NCI-H82 (cell line): ENCODE measurements around the gene GYPC.
"Not testable (repeated sequence)": the region's sequence is repeated elsewhere in the genome, so short reads cannot be mapped to it uniquely, and the experiment has no call there.

Experiments
- DNase-seq: peaks from one replicate; lab custom pipeline; 2025; lab: John Stamatoyannopoulos, UW

The GYPC gene

DNA sequence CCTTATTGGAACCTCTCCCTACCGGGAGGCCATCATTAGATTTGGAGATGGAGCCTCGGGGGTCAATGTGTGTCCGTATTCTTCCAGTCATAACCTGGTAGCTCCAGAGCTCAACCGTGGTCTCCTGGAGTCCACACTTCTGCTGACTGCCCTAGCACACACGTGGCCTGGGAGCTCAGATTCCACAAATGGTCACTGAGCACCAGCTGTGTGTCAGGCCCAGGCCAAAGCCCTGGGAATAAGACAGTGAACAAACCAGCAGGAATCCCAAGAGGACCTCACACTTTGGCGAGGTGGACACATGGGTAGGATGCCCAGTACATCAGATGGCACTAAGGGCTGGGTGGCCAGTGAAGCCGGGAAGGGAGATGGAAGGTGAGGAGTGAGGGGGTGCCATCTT, 15.5 kb downstream of the GYPC start:
- DNase-seq: no peak

DNA sequence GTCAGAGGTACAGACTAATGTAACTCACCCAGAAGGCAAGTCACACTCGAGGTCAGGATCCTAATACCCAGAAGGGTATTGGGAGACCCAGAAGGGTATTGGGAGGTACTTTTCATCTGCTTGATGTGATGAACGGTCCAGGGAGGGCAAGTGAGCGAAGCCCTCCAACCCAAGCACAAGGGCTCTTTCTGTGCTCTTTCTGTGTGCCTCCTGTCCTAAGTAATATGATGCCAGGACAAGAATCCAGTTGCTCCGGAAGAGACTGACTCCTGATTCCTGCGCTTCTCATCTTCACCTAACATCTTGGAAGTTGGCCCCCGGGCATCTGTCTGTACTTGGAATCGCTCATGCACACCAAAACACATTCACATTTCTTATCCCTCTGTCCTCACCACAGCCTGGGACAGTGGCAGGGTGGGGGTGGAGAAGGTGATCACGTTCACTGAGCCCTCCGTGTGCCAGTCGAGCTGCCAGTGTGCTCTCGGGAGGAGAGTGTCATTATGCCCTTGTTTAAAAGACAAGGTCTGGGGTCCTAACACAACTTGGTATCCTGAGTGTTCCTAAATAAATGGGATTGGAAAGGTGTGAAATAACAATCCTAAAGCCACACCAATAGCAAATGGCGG, 17.1 kb downstream of the GYPC start:
- no peak for DNase-seq

DNA sequence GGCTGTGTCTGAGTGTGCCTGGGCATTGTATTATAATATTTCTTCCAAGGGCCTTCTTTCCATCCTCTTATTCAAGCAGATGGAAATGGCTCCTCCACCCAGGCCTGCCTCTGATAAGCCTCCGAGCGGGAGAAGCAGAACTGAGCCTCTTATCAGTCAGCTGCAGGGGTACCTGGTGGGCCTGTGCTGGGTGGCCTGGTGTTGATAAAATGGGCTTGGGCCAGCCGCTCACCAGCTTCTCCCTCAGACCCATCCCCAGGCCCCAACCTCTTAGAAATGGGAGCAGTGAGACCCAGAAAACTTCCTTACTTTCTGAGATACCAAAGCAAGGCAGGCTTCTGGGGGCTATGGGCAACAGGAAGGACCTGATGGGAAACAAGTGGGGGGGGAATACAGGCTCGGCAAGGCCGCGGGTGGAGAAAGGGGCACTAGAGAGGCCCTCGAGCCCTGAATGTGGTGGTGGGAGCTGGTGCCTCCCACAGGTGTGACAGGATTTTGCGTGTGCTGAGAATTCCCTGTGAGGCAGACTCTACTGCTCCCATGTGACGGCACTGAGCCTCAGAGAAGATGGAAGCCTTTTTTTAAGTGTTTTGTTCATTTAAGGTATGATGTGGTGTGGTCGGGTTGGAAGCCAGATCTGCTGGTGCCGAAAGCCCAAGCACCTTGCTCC, 18.3 kb downstream of the GYPC start:
- DNase-seq: no peak

DNA sequence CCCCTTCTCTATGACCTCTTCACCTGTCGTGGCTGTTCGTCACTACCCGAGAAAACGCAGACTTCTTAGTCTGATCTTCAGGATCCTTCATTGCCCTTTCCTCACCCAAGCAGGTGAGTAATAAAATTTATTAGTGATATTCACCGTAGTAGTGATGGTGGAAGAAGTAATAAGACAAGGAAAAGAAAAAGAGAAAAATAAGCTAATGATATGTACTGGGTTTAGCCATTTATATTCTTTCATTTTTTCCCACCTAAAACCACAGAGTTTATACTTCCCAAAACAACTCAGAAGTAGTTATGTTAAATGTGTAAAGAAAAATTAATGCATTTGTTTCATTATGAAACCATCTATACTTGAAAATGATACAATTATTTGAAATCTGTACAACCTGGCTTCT, 19.7 kb downstream of the GYPC start:
- no peak for DNase-seq

DNA sequence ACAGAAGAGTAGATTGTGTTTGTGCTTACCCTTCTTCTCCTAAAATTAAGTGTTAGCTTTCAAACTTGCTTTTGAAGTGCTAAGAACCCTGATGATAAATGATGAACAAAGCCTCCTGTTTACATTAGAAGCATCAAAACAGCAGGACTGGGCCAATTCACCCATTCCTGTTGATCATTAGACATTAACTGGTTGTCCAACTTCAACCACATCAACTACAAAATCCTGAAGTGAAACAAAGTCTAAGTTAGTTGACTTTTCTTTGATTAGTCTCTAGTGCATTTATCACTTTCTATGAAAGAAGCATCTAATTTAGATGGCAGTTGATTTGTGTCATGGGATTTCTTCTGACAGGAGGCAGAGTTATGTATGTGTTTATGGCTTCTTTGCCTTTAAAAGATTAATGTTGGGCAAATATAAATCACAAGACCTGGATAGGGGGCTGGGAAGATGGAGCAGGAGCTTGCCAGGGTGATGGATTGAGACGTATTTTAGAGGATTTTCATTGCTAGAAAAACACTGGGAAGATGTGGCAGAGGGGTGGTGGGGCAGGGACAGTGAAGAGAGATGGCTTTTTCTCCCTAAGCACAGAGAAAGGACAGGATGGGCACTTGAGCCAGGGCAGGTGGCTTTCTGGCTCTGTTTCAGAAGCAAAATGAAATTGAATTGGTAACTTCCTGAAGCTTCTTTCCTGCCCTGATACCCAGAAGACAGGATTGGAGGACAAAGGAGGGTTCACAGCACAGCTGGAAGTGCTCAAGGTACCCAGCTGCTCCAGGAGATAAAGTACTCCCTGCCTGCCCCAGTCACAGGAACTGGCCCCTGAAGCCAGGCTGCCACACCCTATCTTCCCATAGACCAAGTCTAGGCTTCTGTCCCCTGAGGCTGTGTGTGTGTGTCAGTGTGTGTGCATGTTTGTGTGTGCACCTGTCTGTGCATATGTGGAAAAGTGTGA, 20.5 kb downstream of the GYPC start:
- no peak for DNase-seq

DNA sequence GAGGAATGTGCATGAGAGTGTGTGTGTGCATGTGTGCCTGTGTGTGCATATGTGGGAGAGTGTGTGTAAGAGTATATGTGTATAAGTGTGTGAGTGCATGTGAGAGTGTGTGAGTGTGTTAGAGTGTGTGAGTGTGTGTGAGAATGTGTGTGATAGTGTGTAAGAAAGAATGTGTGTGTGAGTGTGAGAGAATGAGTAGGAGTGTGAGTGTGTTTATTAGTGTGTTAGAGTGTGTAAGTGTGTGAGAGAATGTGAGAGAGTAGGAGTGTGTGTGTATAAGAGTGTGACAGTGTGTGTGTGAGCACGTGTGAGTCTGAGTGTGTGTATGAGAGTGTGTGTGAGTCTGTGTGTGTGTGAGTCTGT, 21.2 kb downstream of the GYPC start:
- no peak for DNase-seq

DNA sequence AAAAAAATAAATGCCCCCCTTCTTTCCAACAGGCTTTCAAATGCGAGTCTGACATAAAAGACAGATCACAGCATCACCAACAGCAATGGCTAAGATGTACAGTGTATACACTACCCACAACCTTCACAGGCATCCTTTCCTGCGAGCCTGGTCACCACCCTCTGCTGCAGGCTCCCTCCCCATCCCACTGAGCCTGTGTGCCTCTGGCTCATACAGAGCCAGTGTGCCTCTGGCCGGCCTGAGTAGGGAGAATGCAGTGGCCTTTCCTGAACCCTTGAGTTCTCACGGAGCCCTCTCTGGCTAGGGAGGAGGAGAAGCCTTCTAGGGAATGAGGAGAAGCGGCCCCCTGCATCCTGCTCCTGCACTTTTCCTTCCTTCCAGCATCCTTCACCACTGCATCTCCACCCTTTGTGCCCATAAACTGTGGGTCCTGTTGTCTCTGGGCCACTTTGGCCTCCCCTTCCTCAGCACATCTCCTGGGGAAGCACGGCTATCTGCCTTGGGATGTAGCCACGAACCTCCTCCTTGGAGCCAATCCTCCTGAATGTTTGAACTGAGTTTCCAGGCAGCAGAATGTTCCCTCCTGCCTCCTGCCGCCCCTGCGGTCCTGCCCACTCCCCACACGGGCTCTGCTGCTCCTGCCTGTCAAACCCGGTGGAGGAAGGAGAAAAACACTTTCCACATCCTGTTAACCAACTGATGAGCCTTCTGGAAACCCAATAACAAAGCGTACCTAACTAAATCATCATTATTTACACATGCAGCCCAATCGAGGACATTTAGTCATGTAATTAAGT, 22.5 kb downstream of the GYPC start:
- DNase-seq: no peak

DNA sequence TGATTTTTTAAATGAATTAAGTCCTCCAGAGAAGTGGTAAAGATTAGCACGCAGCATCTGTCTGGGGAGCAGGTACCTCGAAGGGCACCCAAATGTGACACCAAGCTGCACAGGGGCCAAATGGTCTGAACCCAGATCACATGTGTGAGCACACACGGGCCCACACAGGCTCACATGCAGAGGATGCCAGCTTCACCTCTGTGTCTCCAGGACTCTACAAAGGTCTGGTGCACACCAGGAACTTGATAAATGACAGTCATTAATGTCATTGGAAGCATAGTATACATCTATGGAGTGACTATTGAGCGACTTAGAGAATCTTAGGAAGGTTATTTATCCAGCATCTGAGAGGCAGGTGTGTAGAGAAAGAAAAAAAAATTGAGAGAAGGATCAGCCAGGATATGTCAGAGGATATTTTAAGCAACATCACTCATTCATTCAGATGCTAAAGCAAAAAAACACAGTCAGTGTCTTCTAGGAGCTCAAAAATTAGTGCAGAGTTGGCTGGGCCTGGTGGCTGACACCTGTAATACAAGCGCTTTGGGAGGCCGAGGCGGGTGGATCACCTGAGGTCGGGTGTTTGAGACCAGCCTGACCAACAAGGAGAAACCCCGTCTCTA, 23.2 kb downstream of the GYPC start:
- no peak for DNase-seq

DNA sequence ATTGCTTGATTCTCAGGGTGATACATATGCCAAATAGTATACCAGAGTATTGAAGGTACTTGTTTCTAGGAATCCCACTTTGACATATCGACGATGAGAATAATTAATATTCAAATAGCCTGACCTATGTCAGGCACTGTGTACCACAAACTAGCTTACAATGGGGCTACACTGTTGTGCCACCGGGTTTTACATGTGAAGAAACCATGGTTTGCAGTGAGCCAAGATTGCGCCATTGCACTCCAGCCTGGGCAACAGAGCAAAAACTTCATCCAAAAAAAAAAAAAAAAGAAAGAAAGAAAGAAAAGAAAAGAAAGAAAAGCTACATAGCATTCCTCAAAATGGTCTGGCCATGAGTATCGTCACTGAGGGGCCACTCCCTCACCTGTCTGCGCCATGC, 25.5 kb downstream of the GYPC start:
- no peak for DNase-seq

DNA sequence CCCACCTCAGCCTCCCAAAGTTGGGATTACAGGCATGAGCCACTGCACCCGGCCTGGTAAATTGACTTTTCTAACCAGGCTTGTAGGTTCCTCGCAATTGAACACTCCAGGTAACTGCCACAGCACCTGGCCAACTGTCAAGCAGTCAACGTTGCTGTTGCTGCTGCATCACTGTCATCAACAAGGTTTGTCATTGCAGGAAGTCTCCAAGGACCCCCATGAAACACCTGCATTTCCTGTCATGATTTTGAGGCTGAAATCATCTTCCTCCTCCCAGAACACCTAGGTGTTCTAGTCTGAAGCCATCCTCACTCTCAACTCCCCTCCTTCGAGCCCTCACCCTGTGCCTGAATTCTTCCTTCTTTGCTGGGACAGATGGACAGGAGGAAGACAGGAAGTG, 29.7 kb downstream of the GYPC start:
- DNase-seq: no peak

DNA sequence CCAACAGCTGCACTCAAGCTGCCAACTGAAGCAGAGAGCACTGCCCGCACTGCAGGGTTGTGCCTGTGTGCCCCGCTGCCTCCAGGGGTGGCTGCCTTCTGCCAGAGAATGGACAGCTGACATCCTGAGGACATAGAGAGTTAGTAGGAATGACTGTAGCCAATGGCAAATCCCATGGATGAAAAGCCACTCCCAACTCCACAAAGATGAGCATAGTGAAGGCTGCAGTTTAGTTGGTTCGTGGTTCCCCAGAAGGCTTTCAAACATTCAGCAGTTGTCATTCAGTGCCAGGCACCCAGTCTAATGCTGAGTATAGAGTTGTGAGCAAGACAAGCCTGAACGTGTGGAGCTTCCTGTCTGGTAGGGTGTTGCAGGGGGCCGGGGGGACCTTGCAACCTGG, 30.3 kb downstream of the GYPC start:
- no peak for DNase-seq

DNA sequence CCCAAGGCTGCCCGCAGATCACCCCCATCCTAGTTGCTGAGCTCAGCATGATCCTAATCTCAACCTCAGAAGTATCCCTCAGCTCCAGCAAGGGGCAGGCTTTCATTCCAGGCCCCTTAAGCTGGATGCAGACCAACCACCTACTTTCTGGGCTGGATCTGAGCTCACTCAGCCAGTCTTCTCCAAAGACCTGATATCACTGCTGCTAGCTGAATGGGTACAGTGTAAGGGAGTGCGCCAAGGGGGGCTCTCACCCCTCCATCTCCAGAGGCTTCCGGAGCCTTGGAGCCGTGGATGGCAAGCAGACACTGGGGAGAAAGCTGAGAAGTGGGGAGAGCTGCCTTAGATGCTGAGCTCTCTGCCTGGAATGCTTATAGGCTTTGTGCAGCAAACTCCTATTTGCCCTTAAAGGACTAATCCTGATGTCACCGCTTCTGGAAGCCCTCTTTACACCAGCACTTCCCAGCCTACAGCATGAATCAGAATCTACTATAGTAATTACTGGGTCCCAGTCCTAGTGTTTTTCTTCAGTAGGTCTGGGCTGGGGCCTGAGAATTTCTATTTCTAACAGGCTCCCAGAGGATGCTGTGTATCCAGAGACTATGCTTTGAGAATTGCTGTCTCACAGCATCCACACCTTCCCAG, 31.0 kb downstream of the GYPC start:
- DNase-seq: no peak

DNA sequence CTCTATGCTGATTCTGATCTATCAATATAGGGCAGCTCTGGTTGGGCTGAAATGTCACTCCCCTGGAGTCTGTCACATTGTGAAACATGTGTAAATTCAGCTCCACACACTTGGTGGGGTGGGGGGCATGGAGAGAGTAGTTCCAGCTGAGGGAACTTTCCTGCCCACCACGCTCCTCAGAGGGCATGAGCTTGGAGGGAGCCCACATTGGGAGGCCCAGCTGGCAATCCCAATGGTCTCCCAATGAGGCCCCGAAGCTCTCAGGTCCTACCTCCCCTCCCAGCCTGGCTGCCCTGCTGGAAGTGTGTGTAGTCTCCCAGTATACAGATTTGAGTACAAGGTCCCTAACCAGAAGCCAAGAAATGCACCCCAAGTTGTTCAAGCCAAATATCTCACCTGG, 31.5 kb downstream of the GYPC start:
- no peak for DNase-seq

DNA sequence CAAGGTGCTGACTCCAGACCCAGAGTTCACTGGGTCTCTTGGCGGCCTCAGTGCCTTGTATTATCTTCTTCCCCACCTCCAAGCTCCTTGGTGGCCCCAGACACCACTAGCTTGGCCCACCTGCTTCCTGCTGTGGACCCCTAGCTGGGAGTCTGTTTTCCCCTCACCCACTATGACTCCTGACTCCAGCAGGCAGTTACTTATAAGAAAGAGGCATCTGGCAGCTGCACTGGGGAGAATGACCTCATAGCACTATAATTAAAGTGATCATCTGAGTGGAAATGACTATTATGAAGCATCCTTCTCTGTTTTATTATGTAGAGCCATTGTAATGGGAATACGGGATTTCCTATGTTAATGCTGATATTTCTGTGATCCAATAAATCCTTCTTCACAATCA, 32.6 kb downstream of the GYPC start:
- not testable (repeated sequence) for DNase-seq

DNA sequence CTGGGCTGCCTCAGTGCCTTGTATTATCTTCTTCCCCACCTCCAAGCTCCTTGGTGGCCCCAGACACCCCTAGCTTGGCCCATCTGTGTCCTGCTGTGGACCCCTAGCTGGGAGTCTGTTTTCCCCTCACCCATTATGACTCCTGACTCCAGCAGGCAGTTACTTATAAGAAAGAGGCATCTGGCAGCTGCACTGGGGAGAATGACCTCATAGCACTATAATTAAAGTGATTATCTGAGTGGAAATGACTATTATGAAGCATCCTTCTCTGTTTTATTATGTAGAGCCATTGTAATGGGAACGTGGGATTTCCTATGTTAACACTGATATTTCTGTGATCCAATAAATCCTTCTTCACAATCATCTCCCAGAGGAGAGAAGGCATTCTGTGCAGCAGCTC, 36.3 kb downstream of the GYPC start:
- not testable (repeated sequence) for DNase-seq

DNA sequence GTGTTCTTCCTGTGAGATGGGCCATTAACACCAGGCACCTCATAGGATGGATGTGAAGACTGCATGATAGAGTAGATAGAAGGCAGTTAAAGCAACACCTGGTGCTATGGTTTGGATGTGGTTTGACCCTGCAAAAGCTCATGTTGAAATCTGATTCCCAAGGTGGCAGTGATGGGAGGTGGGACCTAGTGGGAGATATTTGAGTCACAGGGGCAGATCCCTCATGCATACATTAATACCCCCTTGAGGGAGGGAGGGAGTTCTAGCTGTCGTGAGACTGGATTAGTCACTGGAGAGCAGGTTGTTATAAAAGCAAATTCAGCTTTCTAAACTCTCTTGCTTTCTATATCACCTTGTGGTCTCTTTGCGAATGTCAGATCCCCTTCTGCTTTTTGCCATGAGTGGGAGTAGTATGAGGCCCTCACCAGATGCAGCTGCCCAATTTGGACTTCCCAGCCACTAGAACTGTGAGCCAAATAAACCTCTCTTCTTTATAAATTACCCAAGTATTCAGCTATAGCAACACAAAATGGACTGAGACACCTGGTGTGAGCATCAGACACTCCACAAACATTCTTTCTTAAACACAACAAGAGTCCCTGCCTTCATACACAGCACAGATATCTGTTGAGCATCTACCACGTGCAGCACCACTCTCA, 37.1 kb downstream of the GYPC start:
- DNase-seq: not testable (repeated sequence)

DNA sequence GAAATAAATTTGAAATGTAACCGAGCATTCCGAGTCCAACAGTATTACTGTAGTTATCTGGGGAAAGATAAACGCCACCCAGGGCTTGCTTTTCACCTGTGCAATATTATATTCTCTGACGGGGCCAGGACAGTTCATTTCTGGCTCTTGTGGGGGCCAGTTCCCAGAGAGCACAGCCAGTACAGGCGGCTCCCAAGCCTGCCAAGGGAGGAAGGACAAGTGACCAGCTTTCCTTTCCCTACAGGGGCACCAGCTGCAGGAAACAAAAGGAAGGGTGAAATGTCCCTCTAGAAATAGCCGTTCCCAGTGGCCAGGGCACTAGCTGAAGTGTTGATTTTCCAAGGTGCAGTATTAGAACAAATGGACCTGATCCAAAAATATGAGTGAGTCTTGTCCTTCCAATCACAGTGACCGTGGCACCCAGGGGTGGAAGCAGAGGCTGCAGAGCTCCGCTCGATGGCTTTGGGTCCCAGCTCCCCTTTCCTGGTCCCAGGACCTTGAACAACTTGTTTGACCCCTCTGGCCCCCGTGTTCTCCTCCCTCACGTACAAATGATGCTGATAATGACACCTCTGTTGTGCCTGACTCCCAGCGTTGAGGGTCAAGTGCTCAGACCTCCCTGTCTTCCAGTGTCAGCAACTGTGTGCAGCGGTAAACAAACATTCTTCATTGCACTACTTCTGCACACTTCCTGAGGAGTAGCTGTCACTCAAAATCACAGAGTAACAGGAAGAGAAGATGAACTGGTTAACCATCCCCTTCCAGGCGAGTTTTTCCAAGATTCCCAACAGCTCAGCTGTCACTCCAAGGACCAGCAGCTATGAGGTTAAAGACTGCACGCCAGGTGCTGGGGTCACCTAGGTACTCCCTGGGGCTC, 40.9 kb downstream of the GYPC start:
- no peak for DNase-seq

DNA sequence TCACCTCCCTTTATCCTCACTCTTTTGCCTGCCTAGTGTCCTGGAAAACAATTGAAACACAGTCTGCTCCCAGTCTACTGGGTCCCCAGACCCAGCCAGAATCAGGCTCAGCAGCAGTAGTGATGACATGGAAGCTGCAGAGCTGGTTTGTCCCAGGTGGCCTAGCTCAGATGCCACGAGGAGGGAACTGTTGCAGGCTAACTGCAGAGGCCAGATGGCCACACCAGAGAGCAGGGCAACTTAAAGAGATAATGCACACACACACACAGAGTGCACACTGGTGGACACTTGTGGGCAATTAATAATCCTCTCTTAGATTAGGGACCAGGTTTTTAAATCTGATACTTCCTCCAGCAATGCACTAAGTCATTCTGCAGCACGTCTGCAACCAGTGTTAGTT, 42.4 kb downstream of the GYPC start:
- DNase-seq: peak; percentile 93

DNA sequence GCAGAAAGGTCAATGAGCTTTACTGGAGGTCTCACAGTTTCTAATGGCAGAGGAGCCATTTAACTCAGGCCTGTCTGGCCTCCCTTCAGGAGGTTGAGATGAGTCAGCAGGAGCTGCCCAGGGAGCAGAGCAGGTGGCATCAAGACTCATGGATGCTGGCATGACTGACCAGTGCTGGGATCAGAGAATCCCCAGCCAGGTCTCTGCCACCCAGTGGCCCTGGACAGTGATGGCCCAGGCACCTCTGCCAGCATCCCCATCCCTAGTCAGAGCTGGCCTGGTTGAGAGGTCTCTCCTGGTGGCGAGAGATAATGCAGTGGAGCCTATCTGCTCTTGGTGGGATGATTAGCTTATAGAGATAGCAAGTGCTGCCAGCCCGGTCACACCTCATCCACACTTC, 43.1 kb downstream of the GYPC start:
- DNase-seq: peak; percentile 37
